GM20000 (cell line): ENCODE data around the gene SRGAP2B.
"Not testable (repeated sequence)": the region's sequence is repeated elsewhere in the genome, so short reads cannot be mapped to it uniquely, and the experiment has no call there.

Experiments
- DNase-seq: peaks from one replicate; pipeline ENCODE4 v3.0.0; 2012; ENCODE audit warnings: low spot score

Gene SRGAP2B

GRCh38 chr1:144947495-144947894 is 147.6 kb downstream of the SRGAP2B start:
- not testable (repeated sequence) for DNase-seq

GRCh38 chr1:144946525-144947480 is 148.3 kb downstream of the SRGAP2B start:
- DNase-seq, result not testable (repeated sequence)

GRCh38 chr1:144941710-144942109 is 153.4 kb downstream of the SRGAP2B start:
- DNase-seq, result not testable (repeated sequence)

GRCh38 chr1:144940054-144940453 is 155.1 kb downstream of the SRGAP2B start:
- DNase-seq, result not testable (repeated sequence)

GRCh38 chr1:144938627-144939026 is 156.5 kb downstream of the SRGAP2B start:
- DNase-seq, result not testable (repeated sequence)

- not testable (repeated sequence) for DNase-seq
These were observed 158.9 kb downstream of the SRGAP2B start for GRCh38 chr1:144936186-144936732.

- not testable (repeated sequence) for DNase-seq
These were observed 159.8 kb downstream of the SRGAP2B start for GRCh38 chr1:144935310-144935709.

GRCh38 chr1:144933014-144933413 is 162.1 kb downstream of the SRGAP2B start:
- DNase-seq, result not testable (repeated sequence)

- not testable (repeated sequence) for DNase-seq
These were observed 163.0 kb downstream of the SRGAP2B start for GRCh38 chr1:144932153-144932552.

- not testable (repeated sequence) for DNase-seq
These were observed 163.6 kb downstream of the SRGAP2B start for GRCh38 chr1:144931553-144931952.

- DNase-seq, result not testable (repeated sequence)
These were observed 164.9 kb downstream of the SRGAP2B start for GRCh38 chr1:144930085-144930777.

GRCh38 chr1:144927292-144927691 is 167.8 kb downstream of the SRGAP2B start:
- not testable (repeated sequence) for DNase-seq

GRCh38 chr1:144923640-144924039 is 171.5 kb downstream of the SRGAP2B start:
- not testable (repeated sequence) for DNase-seq

- DNase-seq, result not testable (repeated sequence)
These were observed 172.3 kb downstream of the SRGAP2B start for GRCh38 chr1:144922785-144923184.

- DNase-seq, result not testable (repeated sequence)
These were observed 176.0 kb downstream of the SRGAP2B start for GRCh38 chr1:144919106-144919505.

- DNase-seq, result not testable (repeated sequence)
These were observed 177.0 kb downstream of the SRGAP2B start for GRCh38 chr1:144918027-144918603.

GRCh38 chr1:144917154-144918026 is 177.7 kb downstream of the SRGAP2B start:
- DNase-seq, result not testable (repeated sequence)

GRCh38 chr1:144913977-144914734 is 181.0 kb downstream of the SRGAP2B start:
- DNase-seq, result not testable (repeated sequence)

GRCh38 chr1:144913458-144913857 is 181.7 kb downstream of the SRGAP2B start:
- not testable (repeated sequence) for DNase-seq

GRCh38 chr1:144910729-144911128 is 184.4 kb downstream of the SRGAP2B start:
- not testable (repeated sequence) for DNase-seq
